Neural progenitor cell (in vitro differentiated cells): Measurements from ENCODE around the gene PATZ1. TPM values are rescaled to one million over a fixed set of nuclear protein-coding genes. Genes with fewer than 3 reads are reported as not detected.

Experiments
- DNase-seq: peaks from one replicate; pipeline ENCODE4 v3.0.0-alpha.2; 2016; ENCODE audit warnings: low spot score
- H2AFZ ChIP-seq: fragments of 200-600 bp; sonication (generic); replicated peaks from 2 replicates; pipeline ENCODE4 v1.6.1; 2016; ENCODE audit warnings: antibody characterized with exemption
- H3F3A ChIP-seq: fragments of 200-600 bp; sonication (generic); 2 replicates; pipeline ENCODE4 v1.6.1; 2016; ENCODE audit warnings: antibody characterized with exemption, low read depth
- H3K27ac ChIP-seq: fragments of 200-600 bp; sonication (generic); 2 replicates; pipeline ENCODE4 v1.5.1; 2016; ENCODE audit warnings: mild to moderate bottlenecking
- H3K27me3 ChIP-seq: fragments of 200-600 bp; sonication (generic); 2 replicates; pipeline ENCODE4 v1.6.1; 2016; ENCODE audit warnings: mild to moderate bottlenecking, moderate library complexity
- H3K36me3 ChIP-seq: fragments of 200-600 bp; sonication (generic); 2 replicates; pipeline ENCODE4 v1.5.1; 2016
- H3K4me1 ChIP-seq: fragments of 200-600 bp; sonication (generic); 2 replicates; pipeline ENCODE4 v1.6.1; 2016; ENCODE audit warnings: mixed run types
- H3K4me2 ChIP-seq: fragments of 200-600 bp; sonication (generic); 2 replicates; pipeline ENCODE4 v1.6.1; 2016
- H3K4me3 ChIP-seq: fragments of 200-600 bp; sonication (generic); 2 replicates; pipeline ENCODE4 v1.5.1; 2016
- H3K79me2 ChIP-seq: fragments of 200-600 bp; sonication (generic); 2 replicates; pipeline ENCODE4 v1.6.1; 2016; ENCODE audit warnings: low read depth
- H3K9ac ChIP-seq: fragments of 200-600 bp; sonication (generic); 2 replicates; pipeline ENCODE4 v1.6.1; 2016
- H3K9me3 ChIP-seq: fragments of 200-600 bp; sonication (generic); 2 replicates; pipeline ENCODE4 v1.5.1; 2016; ENCODE audit warnings: low read depth
- H4K20me1 ChIP-seq: fragments of 200-600 bp; sonication (generic); 2 replicates; pipeline ENCODE4 v1.6.1; 2016; ENCODE audit warnings: low read depth
- H3K27ac Mint-ChIP-seq: 3 replicates; pipeline ENCODE4 v1.8.0; 2021; ENCODE audit warnings: mixed read lengths
- H3K27me3 Mint-ChIP-seq: 2 replicates; pipeline ENCODE4 v1.8.0; 2022; ENCODE audit warnings: low read depth, mild to moderate bottlenecking, inconsistent platforms, moderate library complexity, mixed read lengths; ENCODE audit not compliant: insufficient read depth
- H3K36me3 Mint-ChIP-seq: 3 replicates; pipeline ENCODE4 v1.8.0; 2021; ENCODE audit warnings: mixed read lengths
- H3K4me1 Mint-ChIP-seq: 3 replicates; pipeline ENCODE4 v1.8.0; 2021; ENCODE audit warnings: mixed read lengths
- H3K4me3 Mint-ChIP-seq: 3 replicates; pipeline ENCODE4 v1.8.0; 2021; ENCODE audit warnings: mild to moderate bottlenecking, moderate library complexity, mixed read lengths
- H3K9me3 Mint-ChIP-seq: 3 replicates; pipeline ENCODE4 v1.8.0; 2020; ENCODE audit warnings: mixed read lengths
- EZH2 ChIP-seq: fragments of 200-600 bp; sonication (generic); IDR thresholded peaks from 2 replicates; pipeline ENCODE4 v1.6.1; 2017; ENCODE audit warnings: antibody characterized with exemption, mild to moderate bottlenecking, moderate library complexity
- EZH2phosphoT487 ChIP-seq: fragments of 200-600 bp; sonication (generic); IDR thresholded peaks from 2 replicates; pipeline ENCODE4 v1.6.1; 2017; ENCODE audit warnings: antibody characterized with exemption
- total RNA-seq: library from RNA; depleted of rRNA; stranded (reverse); fragments of >200 nt; gene quantifications from 2 replicates; pipeline ENCODE4 v1.2.3, GENCODE V29; 2015; ENCODE audit warnings: low replicate concordance
- TF ChIP-seq, protein P1 (sequence below): fragments of 200-600 bp; sonication (generic); IDR thresholded peaks from 2 replicates; pipeline ENCODE4 v1.5.1; 2017; ENCODE audit warnings: antibody characterized with exemption, mild to moderate bottlenecking

The PATZ1 gene
- total RNA-seq, 1 donor from 2014 or later = 28.6 TPM

DNA sequence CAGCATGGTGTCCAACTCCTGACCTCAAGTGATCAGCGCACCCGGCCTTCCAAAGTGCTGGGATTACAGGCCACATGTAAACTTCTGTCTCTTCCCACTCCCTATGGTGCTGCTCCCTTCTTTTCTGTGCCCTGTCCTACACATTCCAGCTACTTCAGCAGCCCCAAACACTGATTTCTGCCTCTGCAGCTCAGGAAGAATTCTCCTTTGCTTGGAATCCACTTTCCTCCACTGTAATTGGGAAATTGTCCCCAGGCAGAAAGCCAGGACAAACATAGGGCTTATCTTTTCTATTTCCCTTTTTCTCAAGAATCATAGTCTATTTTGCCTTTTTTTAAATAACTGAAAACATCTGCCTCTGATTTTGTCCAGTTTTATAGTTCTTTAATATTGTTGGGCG is 32.0 kb upstream of the PATZ1 start:
- no peaks in the 10 kb centered on the region for H3K4me1 Mint-ChIP-seq
- no peak for TF ChIP-seq EZH2
- no peak for TF ChIP-seq EZH2phosphoT487
- TF ChIP-seq, protein P1, sequence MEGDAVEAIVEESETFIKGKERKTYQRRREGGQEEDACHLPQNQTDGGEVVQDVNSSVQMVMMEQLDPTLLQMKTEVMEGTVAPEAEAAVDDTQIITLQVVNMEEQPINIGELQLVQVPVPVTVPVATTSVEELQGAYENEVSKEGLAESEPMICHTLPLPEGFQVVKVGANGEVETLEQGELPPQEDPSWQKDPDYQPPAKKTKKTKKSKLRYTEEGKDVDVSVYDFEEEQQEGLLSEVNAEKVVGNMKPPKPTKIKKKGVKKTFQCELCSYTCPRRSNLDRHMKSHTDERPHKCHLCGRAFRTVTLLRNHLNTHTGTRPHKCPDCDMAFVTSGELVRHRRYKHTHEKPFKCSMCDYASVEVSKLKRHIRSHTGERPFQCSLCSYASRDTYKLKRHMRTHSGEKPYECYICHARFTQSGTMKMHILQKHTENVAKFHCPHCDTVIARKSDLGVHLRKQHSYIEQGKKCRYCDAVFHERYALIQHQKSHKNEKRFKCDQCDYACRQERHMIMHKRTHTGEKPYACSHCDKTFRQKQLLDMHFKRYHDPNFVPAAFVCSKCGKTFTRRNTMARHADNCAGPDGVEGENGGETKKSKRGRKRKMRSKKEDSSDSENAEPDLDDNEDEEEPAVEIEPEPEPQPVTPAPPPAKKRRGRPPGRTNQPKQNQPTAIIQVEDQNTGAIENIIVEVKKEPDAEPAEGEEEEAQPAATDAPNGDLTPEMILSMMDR = no peak
- DNase-seq = no peak
- no peaks in the 10 kb centered on the region for H4K20me1 ChIP-seq
- H3K27me3 Mint-ChIP-seq = no peaks in the 10 kb centered on the region
- H3K4me1 ChIP-seq = no peaks in the 10 kb centered on the region
- H3K9me3 ChIP-seq = no peaks in the 10 kb centered on the region
- H3K4me3 ChIP-seq = no peak overlapping the region
- no peaks in the 10 kb centered on the region for H3K36me3 Mint-ChIP-seq
- H3F3A ChIP-seq = no peaks in the 10 kb centered on the region
- no peak overlapping the region for H3K27ac Mint-ChIP-seq
- no peak overlapping the region for H3K9ac ChIP-seq
- H3K9me3 Mint-ChIP-seq = no peaks in the 10 kb centered on the region
- no peaks in the 10 kb centered on the region for H3K27me3 ChIP-seq
- H3K36me3 ChIP-seq = no peaks in the 10 kb centered on the region
- H3K4me2 ChIP-seq = no peak overlapping the region
- H3K79me2 ChIP-seq = no peaks in the 10 kb centered on the region
- H3K4me3 Mint-ChIP-seq = no peak overlapping the region
- H2AFZ ChIP-seq = peak overlapping the region; percentile 42
- no peak overlapping the region for H3K27ac ChIP-seq

DNA sequence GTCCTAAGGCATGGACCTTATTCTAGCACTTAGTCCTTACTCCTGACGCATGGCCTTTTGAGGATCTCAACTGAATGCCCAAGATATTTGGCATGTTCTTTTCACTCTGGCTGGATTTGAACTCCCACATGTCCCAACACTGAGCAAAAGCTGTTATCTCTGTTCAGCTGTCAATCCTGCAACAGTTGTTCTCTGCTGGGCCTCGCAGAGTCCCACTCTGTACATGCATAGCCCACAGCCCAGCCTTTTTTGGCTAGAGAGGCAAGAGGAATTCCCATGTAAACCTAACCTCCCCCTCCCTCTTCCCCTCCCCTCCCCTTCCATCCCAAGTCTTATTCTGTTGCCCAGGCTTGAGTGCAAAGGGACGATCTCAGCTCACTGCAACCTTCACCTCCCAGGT is 31.5 kb upstream of the PATZ1 start:
- peak overlapping the region; percentile 42 for H2AFZ ChIP-seq
- H3K27ac Mint-ChIP-seq = no peak overlapping the region
- H3F3A ChIP-seq = no peaks in the 10 kb centered on the region
- DNase-seq = no peak
- H3K4me2 ChIP-seq = no peak overlapping the region
- H3K36me3 ChIP-seq = no peaks in the 10 kb centered on the region
- H3K9ac ChIP-seq = no peak overlapping the region
- no peaks in the 10 kb centered on the region for H3K9me3 Mint-ChIP-seq
- no peaks in the 10 kb centered on the region for H3K27me3 Mint-ChIP-seq
- H3K27me3 ChIP-seq = no peaks in the 10 kb centered on the region
- H3K79me2 ChIP-seq = no peaks in the 10 kb centered on the region
- no peaks in the 10 kb centered on the region for H4K20me1 ChIP-seq
- no peak overlapping the region for H3K4me3 Mint-ChIP-seq
- no peaks in the 10 kb centered on the region for H3K9me3 ChIP-seq
- H3K4me3 ChIP-seq = no peak overlapping the region
- no peaks in the 10 kb centered on the region for H3K36me3 Mint-ChIP-seq
- no peak for TF ChIP-seq EZH2phosphoT487
- TF ChIP-seq, protein P1 = no peak
- TF ChIP-seq EZH2 = no peak
- H3K4me1 Mint-ChIP-seq = no peaks in the 10 kb centered on the region
- no peaks in the 10 kb centered on the region for H3K4me1 ChIP-seq
- no peak overlapping the region for H3K27ac ChIP-seq

DNA sequence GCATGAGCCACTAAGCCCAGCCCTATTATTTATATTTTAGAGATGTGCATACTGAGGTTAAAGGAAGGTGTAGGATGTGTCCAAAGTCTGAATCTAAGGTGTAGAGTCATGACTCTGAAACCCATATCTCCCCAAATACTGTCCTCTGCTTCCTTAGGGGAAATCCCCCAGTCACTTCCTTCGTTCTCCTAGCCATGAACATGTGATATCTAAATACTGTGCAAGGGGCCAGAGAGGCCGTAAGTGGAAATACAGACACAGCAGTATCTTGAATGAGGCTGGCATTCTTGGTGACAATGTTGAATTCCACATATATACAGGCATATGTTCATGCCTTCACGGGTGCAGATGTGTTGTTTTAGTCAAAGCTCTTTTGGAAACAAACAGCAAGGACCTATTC is 21.3 kb upstream of the PATZ1 start:
- Mint-ChIP-seq H3K36me3 (no peaks in the 10 kb centered on the region), H3K27ac (no peak overlapping the region), H3K9me3 (no peaks in the 10 kb centered on the region), H3K27me3 (peaks cover 2% of the 10 kb centered on the region), H3K4me3 (no peak overlapping the region), H3K4me1 (no peaks in the 10 kb centered on the region)
- Histone ChIP-seq H3K4me3 (no peak overlapping the region), H4K20me1 (no peaks in the 10 kb centered on the region), H3K4me2 (no peak overlapping the region), H3K9ac (no peak overlapping the region), H3K4me1 (no peaks in the 10 kb centered on the region), H3K9me3 (no peaks in the 10 kb centered on the region), H3K79me2 (no peaks in the 10 kb centered on the region), H3F3A (no peaks in the 10 kb centered on the region), H2AFZ (no peak overlapping the region), H3K36me3 (no peaks in the 10 kb centered on the region), H3K27me3 (no peaks in the 10 kb centered on the region), H3K27ac (no peak overlapping the region)
- DNase-seq = no peak
- no peak for TF ChIP-seq EZH2phosphoT487
- TF ChIP-seq, protein P1 = no peak
- TF ChIP-seq EZH2 = no peak
